Keratinocyte (primary cell): ENCODE measurements around the gene ZC3H13. TPM values are rescaled to one million over a fixed set of nuclear protein-coding genes. Genes with fewer than 3 reads are reported as not detected.

Source experiments
- DNase-seq: peaks from one replicate; pipeline ENCODE4 v3.0.0-alpha.2; 2011; ENCODE audit warnings: low read depth, missing footprints, low spot score
- FAIRE-seq: peaks from 2 replicates; lab custom pipeline; 2011; peaks lifted over from hg19 to GRCh38; lab: Jason Lieb, UNC
- H2AFZ ChIP-seq: 2 replicates; pipeline ENCODE4 v1.6.0; 2012; ENCODE audit warnings: low read length, control low read depth, inconsistent platforms; ENCODE audit not compliant: control insufficient read depth
- H3K27ac ChIP-seq: 2 replicates; pipeline ENCODE4 v1.5.1; 2011; ENCODE audit warnings: low read length; ENCODE audit not compliant: control insufficient read depth, insufficient read depth
- H3K27me3 ChIP-seq: 3 replicates; pipeline ENCODE4 v1.6.0; 2011; ENCODE audit warnings: low read length; ENCODE audit not compliant: control insufficient read depth, insufficient read depth; ENCODE audit errors: extremely low read depth
- H3K36me3 ChIP-seq, 2 experiments: 2 replicates in 1 of 2; 3 replicates in 1 of 2; pipeline ENCODE4 v1.5.1; 2011; ENCODE audit warnings: low read length in 2 of 2, mild to moderate bottlenecking in 1 of 2; ENCODE audit not compliant: control insufficient read depth in 2 of 2, insufficient read depth in 2 of 2; ENCODE audit errors: extremely low read depth in 1 of 2
- H3K4me1 ChIP-seq: 3 replicates; pipeline ENCODE4 v1.5.1; 2011; ENCODE audit warnings: low read length; ENCODE audit not compliant: control insufficient read depth, insufficient read depth; ENCODE audit errors: extremely low read depth
- H3K4me2 ChIP-seq: 3 replicates; pipeline ENCODE4 v1.6.0; 2011; ENCODE audit warnings: low read depth, low read length; ENCODE audit not compliant: control insufficient read depth, insufficient read depth; ENCODE audit errors: extremely low read depth
- H3K4me3 ChIP-seq, 3 experiments: fragments of 200-600 bp in 1 of 3; sonication (generic) in 1 of 3; 2 replicates in 2 of 3; 3 replicates in 1 of 3; pipeline ENCODE4 v1.5.1; 2011 to 2016; ENCODE audit warnings: low read length in 3 of 3, mild to moderate bottlenecking in 3 of 3, control low read depth in 2 of 3, inconsistent platforms in 1 of 3, low read depth in 1 of 3, mixed read lengths in 1 of 3, mixed run types in 1 of 3, moderate library complexity in 1 of 3; ENCODE audit not compliant: control insufficient read depth in 2 of 3, insufficient read depth in 2 of 3; ENCODE audit errors: extremely low read depth in 1 of 3
- H3K79me2 ChIP-seq: 2 replicates; pipeline ENCODE4 v1.6.0; 2012; ENCODE audit warnings: low read length; ENCODE audit not compliant: control insufficient read depth, insufficient read depth
- H3K9ac ChIP-seq: 3 replicates; pipeline ENCODE4 v1.6.0; 2011; ENCODE audit warnings: low read length; ENCODE audit not compliant: control insufficient read depth, insufficient read depth; ENCODE audit errors: extremely low read depth
- H3K9me1 ChIP-seq: 3 replicates; pipeline ENCODE4 v1.6.0; 2011; ENCODE audit warnings: low read length; ENCODE audit not compliant: control insufficient read depth, insufficient read depth; ENCODE audit errors: extremely low read depth
- H3K9me3 ChIP-seq: 2 replicates; pipeline ENCODE4 v1.5.1; 2012; ENCODE audit warnings: low read depth, low read length; ENCODE audit not compliant: control insufficient read depth
- H4K20me1 ChIP-seq: 3 replicates; pipeline ENCODE4 v1.6.0; 2011; ENCODE audit warnings: low read length; ENCODE audit not compliant: control insufficient read depth, insufficient read depth; ENCODE audit errors: extremely low read depth
- EZH2 ChIP-seq: IDR thresholded peaks from one replicate; pipeline ENCODE4 v1.6.1; 2012; ENCODE audit warnings: inconsistent platforms, mild to moderate bottlenecking, low read length, moderate library complexity
- dilution Hi-C: fragments of 300-500 bp; cut with MboI; formaldehyde crosslinking; loops from one replicate; pipeline ENCODE4 v1.7.0; 2020; ENCODE audit warnings: low sequenced_read_pairs; ENCODE audit not compliant: extremely low pct_ligation_motif_present
- polyA plus RNA-seq, 5 experiments: library from polyadenylated mRNA; depleted of rRNA in 3 of 5; stranded (reverse) in 3 of 5; stranded (forward) in 1 of 5; unstranded in 1 of 5; fragments of >200 nt; gene quantifications; 1 replicate in 1 of 5; 2 replicates in 3 of 5; 3 replicates in 1 of 5; pipeline versions ENCODE4 v1.2.1 to v1.2.3, GENCODE V29; 2011 to 2012; ENCODE audit warnings: missing spikeins in 2 of 5, low read depth in 1 of 5, low replicate concordance in 1 of 5
- TF ChIP-seq, protein P1 (sequence below), 3 experiments: IDR thresholded peaks in 1 of 3; conservative IDR thresholded peaks in 1 of 3; optimal IDR thresholded peaks in 1 of 3; 2 replicates in 2 of 3; 3 replicates in 1 of 3; pipeline versions ENCODE3 to v1.5.1; 2011; ENCODE audit warnings: low read length in 3 of 3, mild to moderate bottlenecking in 3 of 3, moderate library complexity in 2 of 3, control low read depth in 1 of 3, inconsistent platforms in 1 of 3; ENCODE audit not compliant: insufficient read depth in 2 of 3; ENCODE audit errors: extremely low read depth in 1 of 3

ZC3H13 gene
- polyA plus RNA-seq, 1 donor (not counting 4 experiments of a cell fraction or from before 2014, with no cell fraction given): 10.6 TPM

- TF ChIP-seq EZH2: no peak
- TF ChIP-seq, protein P1, sequence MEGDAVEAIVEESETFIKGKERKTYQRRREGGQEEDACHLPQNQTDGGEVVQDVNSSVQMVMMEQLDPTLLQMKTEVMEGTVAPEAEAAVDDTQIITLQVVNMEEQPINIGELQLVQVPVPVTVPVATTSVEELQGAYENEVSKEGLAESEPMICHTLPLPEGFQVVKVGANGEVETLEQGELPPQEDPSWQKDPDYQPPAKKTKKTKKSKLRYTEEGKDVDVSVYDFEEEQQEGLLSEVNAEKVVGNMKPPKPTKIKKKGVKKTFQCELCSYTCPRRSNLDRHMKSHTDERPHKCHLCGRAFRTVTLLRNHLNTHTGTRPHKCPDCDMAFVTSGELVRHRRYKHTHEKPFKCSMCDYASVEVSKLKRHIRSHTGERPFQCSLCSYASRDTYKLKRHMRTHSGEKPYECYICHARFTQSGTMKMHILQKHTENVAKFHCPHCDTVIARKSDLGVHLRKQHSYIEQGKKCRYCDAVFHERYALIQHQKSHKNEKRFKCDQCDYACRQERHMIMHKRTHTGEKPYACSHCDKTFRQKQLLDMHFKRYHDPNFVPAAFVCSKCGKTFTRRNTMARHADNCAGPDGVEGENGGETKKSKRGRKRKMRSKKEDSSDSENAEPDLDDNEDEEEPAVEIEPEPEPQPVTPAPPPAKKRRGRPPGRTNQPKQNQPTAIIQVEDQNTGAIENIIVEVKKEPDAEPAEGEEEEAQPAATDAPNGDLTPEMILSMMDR (optimal IDR thresholded peaks at IDR 0.05 in 1 of 3, IDR thresholded peaks at IDR 0.05 in 1 of 3, conservative IDR thresholded peaks at IDR 0.05 in 1 of 3; ENCODE audit: extremely low read depth in 1 of 3, insufficient read depth in 2 of 3, low read length in 3 of 3): no peak
- dilution Hi-C loops: no loop called here
- H3K9me1 ChIP-seq: no peaks in the 10 kb centered on the region
- H3K36me3 ChIP-seq: no peaks in the 10 kb centered on the region
- no peak for FAIRE-seq
- no peaks in the 10 kb centered on the region for H3K4me1 ChIP-seq
- no peak overlapping the region for H3K27ac ChIP-seq
- DNase-seq: no peak
- no peaks in the 10 kb centered on the region for H4K20me1 ChIP-seq
- no peaks in the 10 kb centered on the region for H3K79me2 ChIP-seq
- H2AFZ ChIP-seq: no peak overlapping the region
- no peak overlapping the region for H3K4me2 ChIP-seq
- no peak overlapping the region for H3K9ac ChIP-seq
- H3K9me3 ChIP-seq: no peaks in the 10 kb centered on the region
- H3K27me3 ChIP-seq: peaks cover 10% of the 10 kb centered on the region
- no peak overlapping the region for H3K4me3 ChIP-seq
Measured at GRCh38 chr13:45926741-45927140, 125.8 kb downstream of the ZC3H13 start.

DNA sequence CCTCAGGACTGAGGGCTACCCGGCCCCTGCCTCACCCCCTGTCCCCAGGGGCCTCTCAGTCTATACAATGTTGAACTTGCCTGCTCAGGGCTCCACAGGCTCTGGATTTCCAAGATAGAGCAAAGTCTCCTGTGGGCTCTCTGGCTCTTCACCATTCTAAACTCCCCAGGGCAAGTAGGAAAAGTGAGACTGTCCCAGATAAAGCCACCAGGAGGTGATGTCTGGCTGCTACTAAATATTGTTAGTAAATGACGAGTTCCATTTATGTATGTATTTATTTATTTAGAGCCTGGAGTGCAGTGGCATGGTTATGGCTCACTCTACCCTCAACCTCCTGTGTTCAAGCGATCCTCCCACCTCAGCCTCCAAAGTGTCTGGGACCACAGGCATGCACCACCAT, 127.4 kb downstream of the ZC3H13 start:
- H3K4me2 ChIP-seq: no peak overlapping the region
- no peak overlapping the region for H3K9ac ChIP-seq
- DNase-seq: no peak
- H3K27me3 ChIP-seq: peaks cover 10% of the 10 kb centered on the region
- no peak for FAIRE-seq
- no peaks in the 10 kb centered on the region for H3K79me2 ChIP-seq
- dilution Hi-C loops: no loop called here
- no peak overlapping the region for H3K27ac ChIP-seq
- no peak overlapping the region for H2AFZ ChIP-seq
- no peaks in the 10 kb centered on the region for H3K36me3 ChIP-seq
- H3K4me1 ChIP-seq: no peaks in the 10 kb centered on the region
- H4K20me1 ChIP-seq: no peaks in the 10 kb centered on the region
- no peaks in the 10 kb centered on the region for H3K9me3 ChIP-seq
- TF ChIP-seq EZH2: no peak
- TF ChIP-seq, protein P1 (optimal IDR thresholded peaks at IDR 0.05 in 1 of 3, IDR thresholded peaks at IDR 0.05 in 1 of 3, conservative IDR thresholded peaks at IDR 0.05 in 1 of 3; ENCODE audit: extremely low read depth in 1 of 3, insufficient read depth in 2 of 3, low read length in 3 of 3): peak in 1 of 3 experiments; percentile 13
- H3K9me1 ChIP-seq: no peaks in the 10 kb centered on the region
- H3K4me3 ChIP-seq: no peak overlapping the region
